Esophagus squamous epithelium (tissue), 4 donors: ENCODE measurements around the gene MFNG.

Experiments
- CTCF ChIP-seq, 6 experiments: fragments of 450-650 bp in 4 of 6; fragments of 200-600 bp in 2 of 6; sonication (generic) in 2 of 6; IDR thresholded peaks; one replicate each; pipeline ENCODE4 v1.5.1; 2016 to 2019; ENCODE audit warnings: antibody characterized with exemption in 6 of 6, mild to moderate bottlenecking in 4 of 6, moderate library complexity in 4 of 6
- POLR2A ChIP-seq, 4 donors: fragments of 450-650 bp; IDR thresholded peaks; one replicate each; pipeline ENCODE4 v1.6.1; 2017; ENCODE audit warnings: antibody characterized with exemption in 4 of 4, mild to moderate bottlenecking in 4 of 4, moderate library complexity in 3 of 4

- no peak for TF ChIP-seq POLR2A (IDR thresholded peaks at IDR 0.05)
- TF ChIP-seq CTCF (IDR thresholded peaks at IDR 0.05) = no peak
Observed at GRCh38 chr22:37503183-37503683, 17.0 kb upstream of the MFNG start.
